GM10847 (cell line): ENCODE measurements around the gene SLC25A26.

Experiments
- POLR2A ChIP-seq: IDR thresholded peaks from 2 replicates; pipeline ENCODE4 v1.6.1; 2011; ENCODE audit not compliant: insufficient read length; ENCODE audit errors: extremely low read depth

Gene SLC25A26

GRCh38 chr3:66372681-66373350, 152.0 kb downstream of the SLC25A26 start:
- TF ChIP-seq POLR2A, result no peak

- no peak for TF ChIP-seq POLR2A
These were observed 155.8 kb downstream of the SLC25A26 start for GRCh38 chr3:66376568-66376967.

- no peak for TF ChIP-seq POLR2A
These were observed 157.0 kb downstream of the SLC25A26 start for GRCh38 chr3:66377800-66378199.

GRCh38 chr3:66378256-66378655, 157.5 kb downstream of the SLC25A26 start:
- no peak for TF ChIP-seq POLR2A

- no peak for TF ChIP-seq POLR2A
These were observed 158.8 kb downstream of the SLC25A26 start for GRCh38 chr3:66379565-66379964.

- TF ChIP-seq POLR2A, result no peak
These were observed 159.6 kb downstream of the SLC25A26 start for GRCh38 chr3:66380200-66380932.

GRCh38 chr3:66381626-66382025, 160.8 kb downstream of the SLC25A26 start:
- no peak for TF ChIP-seq POLR2A

GRCh38 chr3:66382142-66382541, 161.3 kb downstream of the SLC25A26 start:
- no peak for TF ChIP-seq POLR2A

- no peak for TF ChIP-seq POLR2A
These were observed 162.2 kb downstream of the SLC25A26 start for GRCh38 chr3:66383023-66383422.

GRCh38 chr3:66383998-66384745, 163.4 kb downstream of the SLC25A26 start:
- TF ChIP-seq POLR2A, result no peak

- TF ChIP-seq POLR2A, result no peak
These were observed 164.3 kb downstream of the SLC25A26 start for GRCh38 chr3:66385066-66385465.

DNA sequence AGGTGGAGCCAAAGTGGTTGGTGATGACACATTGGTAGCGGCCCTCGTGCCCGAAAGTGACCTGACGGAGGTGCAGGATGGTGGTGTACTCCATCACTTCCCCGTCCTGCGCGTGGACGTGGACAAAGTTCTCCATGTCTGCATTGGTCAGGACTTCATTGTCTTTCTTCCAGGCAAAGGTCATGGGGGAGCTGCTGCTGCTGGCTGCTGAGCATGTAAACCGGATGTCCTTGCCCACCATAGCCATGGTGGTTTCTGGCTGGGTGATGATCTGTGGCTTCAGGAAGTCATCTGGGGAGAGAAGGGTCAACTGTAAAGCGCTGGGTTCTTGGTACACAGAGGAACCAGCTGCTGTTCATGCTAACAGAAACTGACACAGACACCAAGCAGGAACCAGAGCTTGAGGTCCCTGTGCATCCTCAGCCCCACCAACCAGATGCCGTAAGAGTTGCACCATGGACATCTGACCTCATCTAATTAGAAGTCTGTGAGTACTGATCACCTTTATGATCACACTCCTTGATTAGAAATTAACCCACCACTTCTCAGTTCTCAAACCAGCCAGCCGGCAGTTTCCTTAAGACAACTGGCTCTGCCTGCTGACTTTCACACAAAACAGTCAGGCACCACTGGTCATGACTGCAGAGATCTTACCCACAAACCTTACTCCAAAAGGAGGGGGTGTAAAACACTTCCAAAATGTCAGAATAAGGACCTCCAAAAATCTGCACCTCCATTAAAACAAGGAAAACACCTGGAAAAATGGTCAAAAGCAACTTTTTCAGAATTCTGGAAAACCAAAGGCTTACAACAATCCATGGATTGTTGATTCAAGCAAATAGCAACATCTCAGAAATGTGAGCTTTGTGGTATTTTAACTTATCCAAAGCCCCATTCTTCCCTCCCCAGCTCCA, 165.5 kb downstream of the SLC25A26 start:
- TF ChIP-seq POLR2A, result no peak

- TF ChIP-seq POLR2A, result no peak
These were observed 166.3 kb downstream of the SLC25A26 start for GRCh38 chr3:66386925-66387650.

DNA sequence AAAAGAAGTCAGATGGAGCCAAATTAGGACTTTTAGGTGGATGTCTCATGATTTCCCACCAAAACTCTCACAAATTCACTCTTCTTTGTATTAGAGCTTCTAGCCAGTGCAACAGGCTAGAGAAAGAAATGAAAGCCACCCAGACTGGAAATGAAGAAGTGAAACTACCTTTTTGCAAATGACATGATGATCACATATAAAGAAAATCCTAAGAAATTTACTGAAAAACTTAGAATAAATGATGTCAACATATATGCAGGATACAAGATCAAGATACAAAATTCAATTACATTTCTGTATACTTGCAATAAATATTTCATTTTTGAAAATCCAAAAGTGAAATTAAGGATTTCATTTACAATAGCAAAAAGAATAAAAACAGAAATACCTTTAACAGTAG, 169.2 kb downstream of the SLC25A26 start:
- no peak for TF ChIP-seq POLR2A
